HCT116 (cell line): ENCODE measurements around the gene CPT1C.

Source experiments
- MAX ChIP-seq: IDR thresholded peaks from 2 replicates; pipeline ENCODE4 v1.6.1; 2012
- POLR2A ChIP-seq: IDR thresholded peaks from 2 replicates; pipeline ENCODE4 v1.7.0; 2011; ENCODE audit warnings: borderline replicate concordance; ENCODE audit not compliant: insufficient read depth, insufficient read length; ENCODE audit errors: extremely low read depth
- RAD21 ChIP-seq: IDR thresholded peaks from 2 replicates; pipeline ENCODE4 v1.6.1; 2012; ENCODE audit warnings: low read depth, mild to moderate bottlenecking
- SIN3A ChIP-seq: IDR thresholded peaks from 2 replicates; pipeline ENCODE4 v1.6.1; 2012; ENCODE audit warnings: low read depth
- YY1 ChIP-seq: IDR thresholded peaks from 2 replicates; pipeline ENCODE4 v1.6.1; 2011; ENCODE audit warnings: low read length, low read depth, moderate library complexity, mild to moderate bottlenecking; ENCODE audit not compliant: insufficient replicate concordance; ENCODE audit errors: extremely low read depth
- TF ChIP-seq, protein P1 (sequence below), 3 experiments: fragments of 200-600 bp in 1 of 3; sonication (generic) in 1 of 3; IDR thresholded peaks in 2 of 3; conservative IDR thresholded peaks in 1 of 3; 2 replicates each; pipeline ENCODE4 v1.5.1; 2012 to 2017; ENCODE audit warnings: low read depth in 2 of 3, low read length in 2 of 3, antibody characterized with exemption in 1 of 3, borderline replicate concordance in 1 of 3, control low read depth in 1 of 3, mild to moderate bottlenecking in 1 of 3, mixed read lengths in 1 of 3, mixed run types in 1 of 3, moderate library complexity in 1 of 3; ENCODE audit not compliant: insufficient read depth in 1 of 3

GRCh38 chr19:49687150-49687549, 3.8 kb upstream of the CPT1C start:
- TF ChIP-seq, protein P1, sequence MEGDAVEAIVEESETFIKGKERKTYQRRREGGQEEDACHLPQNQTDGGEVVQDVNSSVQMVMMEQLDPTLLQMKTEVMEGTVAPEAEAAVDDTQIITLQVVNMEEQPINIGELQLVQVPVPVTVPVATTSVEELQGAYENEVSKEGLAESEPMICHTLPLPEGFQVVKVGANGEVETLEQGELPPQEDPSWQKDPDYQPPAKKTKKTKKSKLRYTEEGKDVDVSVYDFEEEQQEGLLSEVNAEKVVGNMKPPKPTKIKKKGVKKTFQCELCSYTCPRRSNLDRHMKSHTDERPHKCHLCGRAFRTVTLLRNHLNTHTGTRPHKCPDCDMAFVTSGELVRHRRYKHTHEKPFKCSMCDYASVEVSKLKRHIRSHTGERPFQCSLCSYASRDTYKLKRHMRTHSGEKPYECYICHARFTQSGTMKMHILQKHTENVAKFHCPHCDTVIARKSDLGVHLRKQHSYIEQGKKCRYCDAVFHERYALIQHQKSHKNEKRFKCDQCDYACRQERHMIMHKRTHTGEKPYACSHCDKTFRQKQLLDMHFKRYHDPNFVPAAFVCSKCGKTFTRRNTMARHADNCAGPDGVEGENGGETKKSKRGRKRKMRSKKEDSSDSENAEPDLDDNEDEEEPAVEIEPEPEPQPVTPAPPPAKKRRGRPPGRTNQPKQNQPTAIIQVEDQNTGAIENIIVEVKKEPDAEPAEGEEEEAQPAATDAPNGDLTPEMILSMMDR (IDR thresholded peaks at IDR 0.05 in 2 of 3, conservative IDR thresholded peaks at IDR 0.05 in 1 of 3; ENCODE audit: borderline replicate concordance in 1 of 3, insufficient read depth in 1 of 3, low read depth in 2 of 3, low read length in 2 of 3) = no peak
- TF ChIP-seq YY1 (no peak), RAD21 (no peak), SIN3A (no peak), MAX (no peak), POLR2A (no peak)
